Neural crest cell (in vitro differentiated cells): ENCODE results near the gene SEMA3C. TPM values are rescaled to one million over a fixed set of nuclear protein-coding genes. Genes with fewer than 3 reads are reported as not detected.

Source experiments
- DNase-seq: peaks from one replicate; pipeline ENCODE4 v3.0.0; 2021; ENCODE audit warnings: low read depth, mixed read lengths, low spot score
- H3K27ac Mint-ChIP-seq: one replicate; pipeline ENCODE4 v1.8.0; 2021; ENCODE audit warnings: mild to moderate bottlenecking, mixed read lengths; ENCODE audit not compliant: unreplicated experiment
- H3K27me3 Mint-ChIP-seq: 2 replicates; pipeline ENCODE4 v1.8.0; 2021; ENCODE audit warnings: low read depth, mild to moderate bottlenecking, mixed read lengths
- H3K36me3 Mint-ChIP-seq: 2 replicates; pipeline ENCODE4 v1.8.0; 2021; ENCODE audit warnings: low read depth, mild to moderate bottlenecking, mixed read lengths
- H3K4me1 Mint-ChIP-seq: 2 replicates; pipeline ENCODE4 v1.8.0; 2021; ENCODE audit warnings: mixed read lengths
- H3K4me3 Mint-ChIP-seq: one replicate; pipeline ENCODE4 v1.8.0; 2021; ENCODE audit warnings: mild to moderate bottlenecking, mixed read lengths
- H3K9me3 Mint-ChIP-seq: 2 replicates; pipeline ENCODE4 v1.8.0; 2021; ENCODE audit warnings: mixed read lengths
- CTCF ChIP-seq: fragments of 200-600 bp; sonication (generic); conservative IDR thresholded peaks from 2 replicates; pipeline ENCODE4 v1.5.0; 2021; ENCODE audit warnings: antibody characterized with exemption, mild to moderate bottlenecking
- total RNA-seq: library from RNA; stranded (reverse); gene quantifications from 2 replicates; pipeline ENCODE4 v1.2.1, GENCODE V29; 2021

Gene SEMA3C
- total RNA-seq, 1 donor from 2014 or later, result 36.6 TPM

GRCh38 chr7:80847027-80847426 is 71.8 kb downstream of the SEMA3C start:
- no peak overlapping the region for H3K4me3 Mint-ChIP-seq
- peaks cover 52% of the 10 kb centered on the region for H3K4me1 Mint-ChIP-seq
- H3K27ac Mint-ChIP-seq, result no peak overlapping the region
- TF ChIP-seq CTCF, result no peak
- H3K27me3 Mint-ChIP-seq, result no peaks in the 10 kb centered on the region
- H3K36me3 Mint-ChIP-seq, result no peaks in the 10 kb centered on the region
- no peaks in the 10 kb centered on the region for H3K9me3 Mint-ChIP-seq
- DNase-seq, result no peak

GRCh38 chr7:80844916-80845315 is 73.9 kb downstream of the SEMA3C start:
- Mint-ChIP-seq H3K27me3 (no peaks in the 10 kb centered on the region), H3K9me3 (no peaks in the 10 kb centered on the region), H3K36me3 (no peaks in the 10 kb centered on the region), H3K27ac (no peak overlapping the region), H3K4me1 (peaks cover 66% of the 10 kb centered on the region), H3K4me3 (no peak overlapping the region)
- DNase-seq, result no peak
- no peak for TF ChIP-seq CTCF

- Mint-ChIP-seq H3K4me1 (peaks cover 78% of the 10 kb centered on the region), H3K27ac (peak overlapping the region; percentile 74), H3K9me3 (no peaks in the 10 kb centered on the region)
These were observed 75.7 kb downstream of the SEMA3C start for GRCh38 chr7:80843018-80843677.

GRCh38 chr7:80842022-80842790 is 76.6 kb downstream of the SEMA3C start:
- Mint-ChIP-seq H3K27ac (peak overlapping the region; percentile 75), H3K27me3 (no peaks in the 10 kb centered on the region), H3K4me1 (peaks cover 75% of the 10 kb centered on the region), H3K9me3 (no peaks in the 10 kb centered on the region), H3K36me3 (peaks cover 3% of the 10 kb centered on the region), H3K4me3 (peak overlapping the region; percentile 44)
- no peak for TF ChIP-seq CTCF
- DNase-seq, result peak; percentile 7

More at GRCh38 chr7:80843018-80843677, 75.7 kb downstream of the SEMA3C start:
- no peaks in the 10 kb centered on the region for H3K36me3 Mint-ChIP-seq
- DNase-seq, result no peak
- H3K27me3 Mint-ChIP-seq, result no peaks in the 10 kb centered on the region
- no peak for TF ChIP-seq CTCF
- H3K4me3 Mint-ChIP-seq, result no peak overlapping the region

GRCh38 chr7:80841423-80841955 is 77.4 kb downstream of the SEMA3C start:
- TF ChIP-seq CTCF, result no peak
- Mint-ChIP-seq H3K4me3 (peak overlapping the region; percentile 44), H3K27me3 (no peaks in the 10 kb centered on the region), H3K4me1 (peaks cover 73% of the 10 kb centered on the region), H3K9me3 (no peaks in the 10 kb centered on the region), H3K36me3 (peaks cover 3% of the 10 kb centered on the region), H3K27ac (peak overlapping the region; percentile 35)
- DNase-seq, result no peak
